OCI-LY7 (cell line): Measurements from ENCODE around the gene STK16. TPM values are rescaled to one million over a fixed set of nuclear protein-coding genes. Genes with fewer than 3 reads are reported as not detected.

Source experiments
- BruUV-seq: library from RNA; stranded (reverse); fragments of 400-500 nt; replicated peaks from 2 replicates; lab custom pipeline; 2021; lab: Mats Ljungman, UMichigan
- CTCF ChIA-PET: fragments of 300-600 bp; sonication (Branson Sonifier 250); formaldehyde crosslinking; loops from one replicate; lab custom pipeline; 2022; ENCODE audit warnings: antibody characterized with exemption; ENCODE audit not compliant: unreplicated experiment; lab: Charles Lee
- POLR2A ChIA-PET: fragments of 300-600 bp; sonication (Branson Sonifier 250); formaldehyde crosslinking; loops from one replicate; lab custom pipeline; 2022; ENCODE audit warnings: antibody characterized with exemption; lab: Charles Lee
- DNase-seq: peaks from one replicate; pipeline ENCODE4 v3.0.0-alpha.2; 2015; ENCODE audit warnings: low spot score
- H2AFZ ChIP-seq: fragments of 200-600 bp; sonication (generic), shearing (Covaris generic); 2 replicates; pipeline ENCODE4 v1.6.1; 2014; ENCODE audit warnings: mild to moderate bottlenecking, antibody characterized with exemption, low read length, moderate library complexity
- H3K27ac ChIP-seq: fragments of 200-600 bp; sonication (generic); 2 replicates; pipeline ENCODE4 v1.5.1; 2014; ENCODE audit warnings: mixed run types, low read depth, mild to moderate bottlenecking, moderate library complexity, low read length, inconsistent platforms; ENCODE audit not compliant: poor library complexity, severe bottlenecking
- H3K36me3 ChIP-seq: fragments of 200-600 bp; sonication (generic); 2 replicates; pipeline ENCODE4 v1.6.1; 2014; ENCODE audit warnings: mild to moderate bottlenecking, antibody characterized with exemption, low read length, moderate library complexity, mixed read lengths; ENCODE audit not compliant: insufficient read depth
- H3K4me1 ChIP-seq: fragments of 200-600 bp; sonication (generic); 2 replicates; pipeline ENCODE4 v1.5.1; 2014; ENCODE audit warnings: mild to moderate bottlenecking, low read length; ENCODE audit not compliant: insufficient read depth, poor library complexity, severe bottlenecking
- H3K4me2 ChIP-seq: fragments of 200-600 bp; sonication (generic); 2 replicates; pipeline ENCODE4 v1.6.1; 2014; ENCODE audit warnings: mild to moderate bottlenecking, low read length
- H3K4me3 ChIP-seq: fragments of 200-600 bp; sonication (generic); 2 replicates; pipeline ENCODE4 v1.5.1; 2014; ENCODE audit warnings: mild to moderate bottlenecking, low read depth, low read length; ENCODE audit not compliant: poor library complexity, severe bottlenecking
- H3K79me2 ChIP-seq: fragments of 200-600 bp; sonication (generic); 2 replicates; pipeline ENCODE4 v1.6.1; 2016; ENCODE audit warnings: low read depth, mild to moderate bottlenecking, low read length, moderate library complexity, mixed read lengths; ENCODE audit not compliant: insufficient read depth
- H3K9me2 ChIP-seq: fragments of 200-600 bp; sonication (generic); 2 replicates; pipeline ENCODE4 v1.6.1; 2016; ENCODE audit warnings: mild to moderate bottlenecking, low read length, mixed read lengths; ENCODE audit not compliant: insufficient read depth
- H3K9me3 ChIP-seq: fragments of 200-600 bp; sonication (generic); 2 replicates; pipeline ENCODE4 v1.6.1; 2014; ENCODE audit warnings: mild to moderate bottlenecking, mixed run types, low read length, mixed read lengths
- H4K20me1 ChIP-seq: fragments of 200-600 bp; sonication (generic); 2 replicates; pipeline ENCODE4 v1.6.1; 2014; ENCODE audit warnings: mild to moderate bottlenecking, antibody characterized with exemption, low read length, moderate library complexity, mixed read lengths; ENCODE audit not compliant: insufficient read depth
- CTCF ChIP-seq: fragments of 200-600 bp; sonication (generic); conservative IDR thresholded peaks from 2 replicates; pipeline ENCODE4 v1.5.1; 2014; ENCODE audit warnings: mild to moderate bottlenecking, antibody characterized with exemption, low read length, moderate library complexity, mixed read lengths
- EZH2phosphoT487 ChIP-seq: fragments of 200-600 bp; sonication (generic); IDR thresholded peaks from 2 replicates; pipeline ENCODE4 v1.6.1; 2018; ENCODE audit warnings: low read depth, borderline replicate concordance, mild to moderate bottlenecking, mixed run types, antibody characterized with exemption, low read length, moderate library complexity, mixed read lengths
- intact Hi-C: fragments of 100-400 bp; cut with micrococcal nuclease; formaldehyde crosslinking; loops from one replicate; pipeline ENCODE4 v1.10.0; 2022; ENCODE audit not compliant: unreplicated experiment
- total RNA-seq, 2 experiments: library from RNA; depleted of rRNA in 1 of 2; stranded (reverse); fragments of >200 nt in 1 of 2; shearing (Covaris generic) in 1 of 2; gene quantifications; 2 replicates each; pipeline ENCODE4 v1.2.3, GENCODE V29; 2014 to 2022

STK16 gene
- total RNA-seq, 2 experiments from 2014 or later = 23.4 to 39.5 TPM

GRCh38 chr2:219218732-219219701, 26.3 kb upstream of the STK16 start, which contains the start of gene ABCB6:
Gene ABCB6 (minus strand): TSS chr2:219218958. CDS start chr2:219218673, 285 bp downstream.
- Histone ChIP-seq H3K36me3 (peaks cover 45% of the 10 kb centered on the region), H3K4me1 (peaks cover 10% of the 10 kb centered on the region), H2AFZ (no peak within 1 kb of the TSS), H3K27ac (no peak within 1 kb of the TSS), H3K4me2 (peak within 1 kb of the TSS; percentile 56; the same call in 1 of the 2 replicates), H3K79me2 (no peaks in the 10 kb centered on the region), H3K4me3 (no peak within 1 kb of the TSS), H3K9me2 (no peaks in the 10 kb centered on the region), H4K20me1 (no peaks in the 10 kb centered on the region), H3K9me3 (no peaks in the 10 kb centered on the region)
- TF ChIP-seq EZH2phosphoT487 (no peak), CTCF (no peak)
- no peak for DNase-seq
- CTCF ChIA-PET = interaction anchor here (0.5 kb wide), 1 partner anchor 11 kb away, joined by 5 read pairs; the partner anchor contains the start of genes ANKZF1 and ATG9A
- POLR2A ChIA-PET = no interaction called here
- TSS peak; percentile 49 for BruUV-seq
- intact Hi-C loops = no loop called here

GRCh38 chr2:219219784-219220532, 25.3 kb upstream of the STK16 start:
- H3K79me2 ChIP-seq = no peaks in the 10 kb centered on the region
- DNase-seq = no peak
- no peak overlapping the region for H2AFZ ChIP-seq
- no peak overlapping the region for H3K27ac ChIP-seq
- no peaks in the 10 kb centered on the region for H3K9me2 ChIP-seq
- intact Hi-C loops = no loop called here
- no peak overlapping the region for H3K4me3 ChIP-seq
- ChIA-PET POLR2A (no interaction called here), CTCF (no interaction called here)
- H3K4me1 ChIP-seq = peaks cover 10% of the 10 kb centered on the region
- no peak overlapping the region for H3K4me2 ChIP-seq
- no peaks in the 10 kb centered on the region for H4K20me1 ChIP-seq
- no peak for TF ChIP-seq EZH2phosphoT487
- no peak for TF ChIP-seq CTCF
- H3K36me3 ChIP-seq = peaks cover 48% of the 10 kb centered on the region
- no TSS peak for BruUV-seq
- H3K9me3 ChIP-seq = no peaks in the 10 kb centered on the region
